HUES6 (cell line): ENCODE data around the gene AANAT.
"Not testable (repeated sequence)": the region's sequence is repeated elsewhere in the genome, so short reads cannot be mapped to it uniquely, and the experiment has no call there.

Experiments used
- H3K27ac ChIP-seq: 2 replicates; pipeline ENCODE4 v1.7.0; 2013; ENCODE audit warnings: low read depth, mild to moderate bottlenecking, low read length, inconsistent platforms
- H3K27me3 ChIP-seq: 2 replicates; pipeline ENCODE4 v1.6.1; 2013; ENCODE audit warnings: low read length; ENCODE audit not compliant: control insufficient read depth, insufficient read depth
- H3K36me3 ChIP-seq: 2 replicates; pipeline ENCODE4 v1.6.1; 2013; ENCODE audit warnings: low read length; ENCODE audit not compliant: control insufficient read depth, insufficient read depth
- H3K4me1 ChIP-seq: 2 replicates; pipeline ENCODE4 v1.6.1; 2013; ENCODE audit warnings: low read length; ENCODE audit not compliant: control insufficient read depth, insufficient read depth
- H3K4me3 ChIP-seq: 2 replicates; pipeline ENCODE4 v1.5.1; 2013; ENCODE audit warnings: low read depth, low read length
- H3K9ac ChIP-seq: one replicate; pipeline ENCODE4 v1.6.1; 2013; ENCODE audit warnings: mild to moderate bottlenecking, low read length
- H3K9me3 ChIP-seq: 2 replicates; pipeline ENCODE4 v1.6.1; 2013; ENCODE audit warnings: low read depth, low read length; ENCODE audit not compliant: control insufficient read depth, insufficient read depth

Gene AANAT

GRCh38 chr17:76512366-76513305 lies 45.2 kb downstream of the AANAT start:
- no peaks in the 10 kb centered on the region; the same call in 1 of the 2 replicates for H3K4me1 ChIP-seq
- no peak overlapping the region for H3K4me3 ChIP-seq
- no peaks in the 10 kb centered on the region for H3K36me3 ChIP-seq
- no peak overlapping the region for H3K27ac ChIP-seq
- H3K9me3 ChIP-seq = no peaks in the 10 kb centered on the region
- H3K9ac ChIP-seq = no peak overlapping the region
- H3K27me3 ChIP-seq = peaks cover 5% of the 10 kb centered on the region

- no peaks in the 10 kb centered on the region; the same call in 1 of the 2 replicates for H3K4me1 ChIP-seq
Observed at GRCh38 chr17:76513306-76513692, 45.9 kb downstream of the AANAT start.

DNA sequence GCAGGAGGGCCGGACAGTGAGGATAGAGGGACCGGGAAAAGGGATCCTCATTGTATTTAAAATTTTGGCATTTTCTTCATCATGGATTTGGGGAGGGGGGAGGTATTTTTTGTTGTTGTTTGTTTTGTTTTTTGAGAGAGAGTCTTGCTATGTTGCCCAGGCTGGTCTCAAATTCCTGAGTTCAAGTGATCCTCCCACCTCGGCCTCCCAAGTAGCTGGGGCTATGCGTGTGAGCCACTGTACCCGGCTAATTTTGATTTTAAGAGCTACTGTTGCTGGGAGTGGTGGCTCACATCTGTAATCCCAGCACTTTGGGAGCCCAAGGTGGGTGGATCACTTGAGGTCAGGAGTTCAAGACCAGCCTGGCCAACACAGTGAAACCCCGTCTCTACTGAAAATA lies 47.0 kb downstream of the AANAT start:
- not testable (repeated sequence) for H3K36me3 ChIP-seq, H3K4me1 ChIP-seq, H3K27ac ChIP-seq, H3K9ac ChIP-seq, H3K9me3 ChIP-seq, H3K27me3 ChIP-seq, H3K4me3 ChIP-seq

More at GRCh38 chr17:76513306-76513692, 45.9 kb downstream of the AANAT start:
- no peak overlapping the region for H3K4me3 ChIP-seq
- no peak overlapping the region for H3K9ac ChIP-seq
- no peaks in the 10 kb centered on the region for H3K27me3 ChIP-seq
- no peaks in the 10 kb centered on the region for H3K36me3 ChIP-seq
- no peaks in the 10 kb centered on the region for H3K9me3 ChIP-seq
- no peak overlapping the region for H3K27ac ChIP-seq

DNA sequence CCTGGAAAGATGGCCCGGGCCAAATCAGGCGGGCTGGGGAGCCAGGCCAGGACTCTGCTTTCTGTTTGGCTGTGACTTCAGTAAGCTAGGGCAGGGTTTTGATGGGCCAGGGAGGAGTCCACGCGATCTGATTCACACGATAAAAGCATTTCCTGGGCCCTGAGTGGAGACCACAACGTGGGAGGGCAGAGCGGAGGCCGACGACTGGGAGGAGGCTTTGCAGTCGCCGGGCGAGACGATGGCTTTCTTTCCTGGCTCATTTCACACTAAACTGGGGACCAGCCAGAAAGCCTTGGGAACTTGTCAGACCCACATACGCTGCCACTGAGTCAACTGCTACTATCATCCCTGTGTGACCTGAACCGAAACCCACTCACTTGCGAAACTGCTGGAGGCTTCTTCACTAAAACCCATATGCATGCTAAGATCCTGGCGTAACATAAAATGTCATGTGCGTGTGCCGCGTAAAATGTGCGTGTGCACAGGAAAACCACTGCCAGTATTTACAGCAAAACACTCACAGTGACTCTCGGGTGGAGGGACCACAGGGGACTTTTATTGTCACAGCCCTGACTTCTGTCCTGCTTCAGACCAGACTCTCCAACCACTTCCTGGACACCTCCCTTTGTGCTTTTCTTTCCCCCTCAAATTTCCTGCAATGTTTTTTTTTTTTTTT lies 48.0 kb downstream of the AANAT start:
- Histone ChIP-seq H3K27ac (no peak overlapping the region), H3K4me1 (peaks cover 3% of the 10 kb centered on the region; the same call in 1 of the 2 replicates), H3K9ac (no peak overlapping the region), H3K36me3 (no peaks in the 10 kb centered on the region), H3K4me3 (no peak overlapping the region), H3K27me3 (no peaks in the 10 kb centered on the region), H3K9me3 (no peaks in the 10 kb centered on the region)

- no peaks in the 10 kb centered on the region for H3K36me3 ChIP-seq
- no peak overlapping the region for H3K4me3 ChIP-seq
- no peaks in the 10 kb centered on the region for H3K27me3 ChIP-seq
- H3K27ac ChIP-seq = no peak overlapping the region
- H3K9me3 ChIP-seq = no peaks in the 10 kb centered on the region
- H3K9ac ChIP-seq = no peak overlapping the region
- H3K4me1 ChIP-seq = peaks cover 3% of the 10 kb centered on the region; the same call in 1 of the 2 replicates
Observed at GRCh38 chr17:76517638-76518038, 50.2 kb downstream of the AANAT start.

- Histone ChIP-seq H3K9ac (no peak overlapping the region), H3K9me3 (no peaks in the 10 kb centered on the region), H3K36me3 (no peaks in the 10 kb centered on the region), H3K27ac (no peak overlapping the region), H3K4me1 (peaks cover 3% of the 10 kb centered on the region; the same call in 1 of the 2 replicates), H3K4me3 (no peak overlapping the region), H3K27me3 (peaks cover 6% of the 10 kb centered on the region; the same call in 1 of the 2 replicates)
Observed at GRCh38 chr17:76519048-76519966, 51.9 kb downstream of the AANAT start.
